Panc1 (cell line): ENCODE measurements around the gene TRPC6.

Experiments
- SIN3A ChIP-seq: IDR thresholded peaks from 2 replicates; pipeline ENCODE4 v1.6.1; 2012; ENCODE audit warnings: low read depth, mild to moderate bottlenecking, low read length, moderate library complexity, borderline replicate concordance; ENCODE audit not compliant: insufficient read depth
- TCF7L2 ChIP-seq: IDR thresholded peaks from 2 replicates; pipeline ENCODE4 v1.6.1; 2011; ENCODE audit warnings: mild to moderate bottlenecking, low read depth, low read length, inconsistent platforms
- TF ChIP-seq, protein P1 (sequence below): fragments of 450-650 bp; IDR thresholded peaks from 2 replicates; pipeline ENCODE4 v1.5.1; 2017; ENCODE audit warnings: mild to moderate bottlenecking
- TF ChIP-seq, protein P2 (sequence below), 2 experiments: IDR thresholded peaks; 2 replicates each; pipeline ENCODE4 v1.6.1; 2011 to 2012; ENCODE audit warnings: low read depth in 2 of 2, control low read depth in 1 of 2, low read length in 1 of 2, mild to moderate bottlenecking in 1 of 2, moderate library complexity in 1 of 2; ENCODE audit not compliant: insufficient read depth in 1 of 2

DNA sequence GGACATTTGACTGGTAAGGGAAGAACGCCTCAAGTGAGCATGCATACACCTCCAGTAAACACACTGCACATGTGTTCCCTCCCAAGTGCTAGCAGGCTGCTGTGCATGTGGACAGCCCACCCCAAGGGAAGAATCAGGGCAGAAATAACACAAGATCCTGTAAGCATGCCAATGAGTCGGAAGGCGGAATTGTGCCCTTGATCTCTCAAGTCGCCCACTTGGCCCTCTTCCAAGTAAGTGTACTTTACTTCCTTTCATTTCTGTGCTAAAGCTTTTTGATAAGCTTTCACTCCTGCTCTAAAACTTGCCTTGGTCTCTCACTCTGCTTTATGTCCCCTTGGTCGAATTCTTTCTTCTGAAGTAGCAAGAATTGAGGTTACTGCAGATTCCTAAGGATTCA, 139.6 kb downstream of the TRPC6 start:
- TF ChIP-seq TCF7L2 (no peak), SIN3A (no peak)
- TF ChIP-seq, protein P1, sequence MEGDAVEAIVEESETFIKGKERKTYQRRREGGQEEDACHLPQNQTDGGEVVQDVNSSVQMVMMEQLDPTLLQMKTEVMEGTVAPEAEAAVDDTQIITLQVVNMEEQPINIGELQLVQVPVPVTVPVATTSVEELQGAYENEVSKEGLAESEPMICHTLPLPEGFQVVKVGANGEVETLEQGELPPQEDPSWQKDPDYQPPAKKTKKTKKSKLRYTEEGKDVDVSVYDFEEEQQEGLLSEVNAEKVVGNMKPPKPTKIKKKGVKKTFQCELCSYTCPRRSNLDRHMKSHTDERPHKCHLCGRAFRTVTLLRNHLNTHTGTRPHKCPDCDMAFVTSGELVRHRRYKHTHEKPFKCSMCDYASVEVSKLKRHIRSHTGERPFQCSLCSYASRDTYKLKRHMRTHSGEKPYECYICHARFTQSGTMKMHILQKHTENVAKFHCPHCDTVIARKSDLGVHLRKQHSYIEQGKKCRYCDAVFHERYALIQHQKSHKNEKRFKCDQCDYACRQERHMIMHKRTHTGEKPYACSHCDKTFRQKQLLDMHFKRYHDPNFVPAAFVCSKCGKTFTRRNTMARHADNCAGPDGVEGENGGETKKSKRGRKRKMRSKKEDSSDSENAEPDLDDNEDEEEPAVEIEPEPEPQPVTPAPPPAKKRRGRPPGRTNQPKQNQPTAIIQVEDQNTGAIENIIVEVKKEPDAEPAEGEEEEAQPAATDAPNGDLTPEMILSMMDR, result no peak
- TF ChIP-seq, protein P2, sequence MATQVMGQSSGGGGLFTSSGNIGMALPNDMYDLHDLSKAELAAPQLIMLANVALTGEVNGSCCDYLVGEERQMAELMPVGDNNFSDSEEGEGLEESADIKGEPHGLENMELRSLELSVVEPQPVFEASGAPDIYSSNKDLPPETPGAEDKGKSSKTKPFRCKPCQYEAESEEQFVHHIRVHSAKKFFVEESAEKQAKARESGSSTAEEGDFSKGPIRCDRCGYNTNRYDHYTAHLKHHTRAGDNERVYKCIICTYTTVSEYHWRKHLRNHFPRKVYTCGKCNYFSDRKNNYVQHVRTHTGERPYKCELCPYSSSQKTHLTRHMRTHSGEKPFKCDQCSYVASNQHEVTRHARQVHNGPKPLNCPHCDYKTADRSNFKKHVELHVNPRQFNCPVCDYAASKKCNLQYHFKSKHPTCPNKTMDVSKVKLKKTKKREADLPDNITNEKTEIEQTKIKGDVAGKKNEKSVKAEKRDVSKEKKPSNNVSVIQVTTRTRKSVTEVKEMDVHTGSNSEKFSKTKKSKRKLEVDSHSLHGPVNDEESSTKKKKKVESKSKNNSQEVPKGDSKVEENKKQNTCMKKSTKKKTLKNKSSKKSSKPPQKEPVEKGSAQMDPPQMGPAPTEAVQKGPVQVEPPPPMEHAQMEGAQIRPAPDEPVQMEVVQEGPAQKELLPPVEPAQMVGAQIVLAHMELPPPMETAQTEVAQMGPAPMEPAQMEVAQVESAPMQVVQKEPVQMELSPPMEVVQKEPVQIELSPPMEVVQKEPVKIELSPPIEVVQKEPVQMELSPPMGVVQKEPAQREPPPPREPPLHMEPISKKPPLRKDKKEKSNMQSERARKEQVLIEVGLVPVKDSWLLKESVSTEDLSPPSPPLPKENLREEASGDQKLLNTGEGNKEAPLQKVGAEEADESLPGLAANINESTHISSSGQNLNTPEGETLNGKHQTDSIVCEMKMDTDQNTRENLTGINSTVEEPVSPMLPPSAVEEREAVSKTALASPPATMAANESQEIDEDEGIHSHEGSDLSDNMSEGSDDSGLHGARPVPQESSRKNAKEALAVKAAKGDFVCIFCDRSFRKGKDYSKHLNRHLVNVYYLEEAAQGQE (IDR thresholded peaks at IDR 0.05; ENCODE audit: insufficient read depth in 1 of 2, low read depth in 2 of 2, low read length in 1 of 2), result no peak
